ENCODE data around the gene SCYGR5.

SCYGR5 gene

GRCh38 chr2:227674485-227674884 is 7.9 kb downstream of the SCYGR5 start:
- DNase-seq, result no peak

DNA sequence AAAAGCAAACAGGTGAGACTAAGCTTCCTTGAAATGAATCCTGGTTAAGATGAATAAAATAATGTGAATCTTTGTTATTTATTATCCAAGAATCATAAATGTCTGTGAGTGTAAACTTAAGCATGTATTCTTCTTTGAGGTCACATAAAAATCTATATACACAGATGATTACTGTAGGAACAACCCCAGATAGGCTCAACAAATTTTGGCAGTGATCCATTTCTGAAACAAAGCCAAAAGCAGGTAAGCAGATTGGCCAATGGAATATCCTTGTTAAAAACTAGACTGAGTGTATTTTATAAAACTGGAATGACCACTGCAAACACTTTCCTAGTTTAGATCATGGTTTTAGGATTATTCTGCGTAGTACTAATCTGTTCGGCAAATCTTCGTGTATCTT is 11.3 kb downstream of the SCYGR5 start:
- DNase-seq, result no peak

DNA sequence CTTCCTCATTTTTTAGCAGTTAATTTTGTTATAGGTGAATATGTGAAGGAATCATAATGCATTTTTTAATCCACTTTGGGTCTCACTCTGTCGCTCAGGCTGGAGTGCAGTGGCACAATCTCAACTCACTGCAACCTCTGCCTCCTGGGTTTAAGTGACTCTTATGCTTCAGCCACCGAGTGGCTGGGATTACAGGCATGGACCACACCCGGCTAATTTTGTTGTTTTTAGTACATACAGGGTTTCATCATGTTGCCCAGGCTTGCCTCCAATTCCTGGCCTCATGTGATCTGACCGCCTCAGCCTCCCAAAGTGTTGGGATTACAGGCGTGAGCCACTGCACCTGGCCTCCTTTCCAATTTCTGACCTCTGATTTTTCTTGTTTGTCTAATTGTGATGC is 17.7 kb downstream of the SCYGR5 start:
- DNase-seq, result no peak

- DNase-seq, result no peak
Measured at GRCh38 chr2:227687189-227687588, 20.6 kb downstream of the SCYGR5 start.

GRCh38 chr2:227696990-227697679 is 30.5 kb downstream of the SCYGR5 start:
- DNase-seq, result no peak

GRCh38 chr2:227701556-227701955 is 35.0 kb downstream of the SCYGR5 start:
- no peak for DNase-seq

- no peak for DNase-seq
Measured at GRCh38 chr2:227703280-227703732, 36.7 kb downstream of the SCYGR5 start.

DNA sequence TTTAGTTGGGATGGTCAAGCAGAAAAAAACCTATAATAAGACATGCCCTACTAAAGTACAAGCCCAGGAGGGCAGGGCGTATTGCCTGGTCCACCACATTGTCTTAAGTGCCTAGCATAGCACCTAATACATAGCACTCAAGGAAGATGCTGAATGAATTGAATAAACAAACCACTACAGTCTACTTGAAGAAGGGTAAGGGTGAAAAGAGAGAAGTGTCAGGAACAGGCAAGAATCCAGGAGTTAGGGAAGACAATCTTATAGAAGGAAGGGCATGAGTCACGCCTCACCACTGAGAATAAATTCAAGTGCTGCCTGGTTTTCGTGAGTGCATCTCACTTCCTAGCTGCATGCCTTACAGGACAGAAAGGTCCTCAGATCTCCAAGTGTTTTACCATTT is 37.4 kb downstream of the SCYGR5 start:
- no peak for DNase-seq

DNA sequence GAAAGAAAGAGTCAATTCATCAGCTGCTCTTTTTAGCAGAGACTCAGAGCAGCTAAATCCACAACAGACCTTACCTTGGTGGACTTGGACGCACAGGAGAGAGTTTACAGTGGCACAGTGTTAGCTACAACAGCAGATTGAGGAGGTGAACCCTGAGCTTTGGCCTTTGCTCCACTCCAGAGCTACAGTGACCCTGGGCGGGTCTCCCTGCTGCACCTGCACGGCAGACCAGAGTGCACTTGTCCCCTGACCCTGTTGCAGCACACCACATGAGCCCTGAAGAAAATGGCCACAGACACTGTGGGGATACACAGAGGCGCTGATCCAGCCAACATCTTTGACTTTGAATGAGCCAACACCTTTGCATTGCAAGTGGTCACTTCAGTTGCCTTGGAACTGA is 40.3 kb downstream of the SCYGR5 start:
- DNase-seq, result no peak

GRCh38 chr2:227707390-227707789 is 40.8 kb downstream of the SCYGR5 start:
- DNase-seq, result no peak

DNA sequence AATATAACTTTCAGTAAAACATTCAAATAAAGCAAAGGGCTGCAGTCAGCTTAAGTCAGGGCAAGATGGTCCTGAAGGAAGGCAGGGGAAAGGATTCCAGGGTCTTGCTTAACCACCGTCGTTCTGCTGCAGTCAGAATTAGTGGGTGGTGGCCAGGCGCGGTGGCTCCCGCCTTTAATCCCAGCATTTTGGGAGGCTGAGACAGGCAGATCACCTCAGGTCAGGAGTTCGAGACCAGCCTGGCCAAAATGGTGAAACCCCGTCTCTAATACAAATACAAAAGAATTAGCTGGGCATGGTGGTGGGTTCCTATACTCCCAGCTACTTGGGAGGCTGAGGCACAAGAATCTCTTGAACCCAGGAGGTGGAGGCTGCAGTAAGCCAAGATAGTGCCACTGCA is 44.4 kb downstream of the SCYGR5 start:
- DNase-seq, result no peak

GRCh38 chr2:227713291-227713690 is 46.7 kb downstream of the SCYGR5 start:
- no peak for DNase-seq

DNA sequence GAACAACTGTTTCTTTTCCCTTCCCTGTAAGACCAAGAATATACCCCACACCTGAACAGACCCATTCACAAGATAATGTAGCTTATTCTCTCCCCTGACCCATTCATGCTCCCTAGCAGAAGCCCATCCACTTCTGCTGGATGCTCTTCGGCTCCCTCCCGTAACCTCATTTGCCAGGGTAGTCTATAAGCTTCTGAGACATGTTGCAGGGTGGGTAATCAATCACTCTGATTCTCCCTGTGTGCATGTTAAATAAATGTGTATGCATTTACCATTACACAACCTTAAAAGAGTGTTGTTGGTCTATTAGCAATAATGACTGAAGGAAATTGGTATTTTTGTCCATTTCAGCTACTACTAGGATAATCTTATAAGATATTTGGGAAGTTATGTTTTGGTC is 49.9 kb downstream of the SCYGR5 start:
- no peak for DNase-seq

Measured in activated CD4-positive, alpha-beta T cell treated with anti-CD3 and anti-CD28 coated beads for 1 hour (primary cell).